Stimulated activated CD4-positive, alpha-beta T cell treated with anti-CD3 and anti-CD28 coated beads, TNF-alpha, amount 100 ng/mL, for 24 hours (primary cell): Measurements from ENCODE around the gene STX1B.
"Not testable (repeated sequence)": the region's sequence is repeated elsewhere in the genome, so short reads cannot be mapped to it uniquely, and the experiment has no call there.

Experiments used
- DNase-seq, 3 experiments: peaks; one replicate each; pipeline ENCODE4 v3.0.0-alpha.2; 2020; ENCODE audit warnings: low read depth in 3 of 3

The STX1B gene

DNA sequence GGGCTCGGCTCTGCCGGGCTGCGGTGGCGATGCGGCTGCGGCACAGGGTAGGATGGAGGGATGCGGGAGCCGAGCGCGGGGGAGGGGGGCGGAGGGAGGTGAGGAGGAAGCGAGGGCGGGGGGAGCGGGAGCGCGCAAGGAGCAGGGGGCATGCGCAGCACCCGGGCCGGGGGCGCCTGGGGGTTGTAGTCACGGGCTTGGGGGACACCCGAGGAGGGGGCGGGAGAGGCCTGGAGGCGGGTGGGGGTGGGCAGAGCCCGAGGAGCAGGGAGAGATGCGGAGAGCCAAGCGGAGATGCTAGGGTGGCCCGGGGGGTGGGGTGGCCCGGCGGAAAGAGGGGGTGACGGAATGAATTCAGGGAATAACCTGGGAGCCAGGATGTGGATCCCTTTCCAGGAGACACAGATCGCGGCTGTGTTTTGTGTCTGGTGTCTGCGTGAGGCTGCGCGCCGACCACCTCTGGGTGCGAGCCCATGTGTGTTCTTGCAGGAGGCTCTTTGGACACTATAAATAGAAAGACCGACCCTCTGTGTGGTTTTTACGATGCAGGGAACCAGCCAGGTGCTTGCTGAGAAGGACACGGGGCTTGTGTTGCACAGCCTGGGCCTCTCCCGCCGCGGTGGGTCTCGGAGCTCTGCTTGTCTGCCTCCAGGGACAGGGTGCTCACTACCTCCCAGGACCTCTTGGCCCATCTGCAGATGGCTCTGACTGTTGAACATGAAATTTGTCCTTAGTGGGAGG is at the start of gene STX1B:
TSS of gene STX1B (minus strand) at position 54 of the 741 bp plus-strand sequence. CDS start 242 bp downstream, outside the sequence.
- peak; percentile 10 to 50 (median 28) for DNase-seq

DNA sequence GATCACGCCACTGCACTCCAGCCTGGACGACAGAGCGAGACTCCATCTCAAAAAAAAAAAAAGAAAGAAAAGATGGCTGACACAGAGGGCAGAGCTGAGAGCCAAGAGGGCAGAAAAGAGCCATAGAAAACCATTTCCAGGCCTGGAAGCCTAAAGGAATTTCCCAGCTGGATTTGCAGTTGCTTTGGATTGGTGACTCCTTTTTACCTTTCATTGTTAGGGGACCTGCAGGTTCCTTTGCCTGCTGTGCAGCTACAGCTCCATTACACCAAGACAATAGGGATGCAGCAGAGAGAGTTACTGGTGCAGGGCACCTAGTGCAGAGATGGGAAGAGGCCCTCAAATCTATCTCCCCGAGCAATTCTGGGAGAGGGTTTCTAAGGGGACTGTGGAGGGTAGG is 45.2 kb upstream of the STX1B start:
- DNase-seq, result no peak

GRCh38 chr16:31052114-31052513 is 41.7 kb upstream of the STX1B start:
- DNase-seq, result no peak

DNA sequence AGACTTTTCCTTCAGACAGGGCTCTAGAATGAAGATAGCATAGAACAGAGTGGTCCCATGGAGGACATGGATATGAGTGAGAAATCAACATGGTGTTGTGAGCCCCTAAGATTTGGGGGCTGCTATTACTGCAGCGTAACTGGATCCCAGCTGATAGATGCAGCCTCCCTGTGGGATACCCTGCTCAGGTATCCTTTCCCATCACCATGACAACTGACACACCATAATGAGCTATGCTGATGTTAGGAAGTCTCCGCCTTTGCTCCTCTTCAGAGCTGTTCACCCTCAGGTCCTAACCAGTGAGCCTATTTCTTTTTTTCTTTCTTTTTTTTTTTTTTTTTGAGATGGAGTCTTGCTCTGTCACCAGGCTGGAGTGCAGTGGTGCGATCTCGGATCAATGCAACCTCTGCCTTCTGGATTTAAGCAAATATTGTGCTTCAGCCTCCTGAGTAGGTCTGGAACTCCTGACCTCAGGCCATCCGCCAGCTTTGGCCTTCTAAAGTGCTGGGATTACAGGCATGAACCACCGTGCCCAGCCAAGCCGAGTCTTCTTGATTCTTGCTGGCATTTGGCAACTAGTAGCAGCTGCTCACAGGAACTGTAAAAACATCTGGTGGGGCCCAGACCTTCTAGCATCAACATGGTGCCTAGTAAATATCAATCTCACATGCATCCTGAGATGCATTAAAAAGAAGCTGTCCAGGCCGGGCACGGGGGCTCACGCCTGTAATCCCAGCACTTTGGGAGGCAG is 40.0 kb upstream of the STX1B start:
- no peak for DNase-seq

DNA sequence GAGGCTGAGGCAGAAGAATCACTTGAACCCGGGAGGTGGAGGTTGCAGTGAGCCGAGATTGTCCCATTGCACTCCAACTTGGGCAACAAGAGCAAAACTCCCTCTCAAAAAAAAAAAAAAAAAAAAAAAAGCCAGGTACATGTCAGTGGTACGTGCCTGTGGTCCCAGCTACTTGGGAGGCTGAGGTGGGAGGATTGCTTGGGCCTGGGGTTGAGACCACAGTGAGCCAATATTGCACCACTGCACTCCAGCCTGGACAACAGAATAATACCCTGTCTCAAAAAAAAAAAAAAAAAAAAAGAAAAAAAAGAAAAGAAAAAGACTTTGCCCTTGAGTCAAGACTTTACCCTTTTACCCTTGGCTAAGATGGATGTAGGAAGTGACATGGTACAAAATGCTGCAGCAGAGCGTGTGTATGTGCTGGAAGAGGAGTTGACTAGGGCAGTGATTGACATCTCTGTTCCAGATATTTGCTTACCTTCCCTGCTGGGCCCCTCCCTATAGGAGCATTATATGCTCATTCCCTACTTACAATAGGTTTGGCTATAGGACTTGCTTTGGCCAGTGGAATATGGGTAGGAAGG is 33.6 kb upstream of the STX1B start:
- no peak for DNase-seq

DNA sequence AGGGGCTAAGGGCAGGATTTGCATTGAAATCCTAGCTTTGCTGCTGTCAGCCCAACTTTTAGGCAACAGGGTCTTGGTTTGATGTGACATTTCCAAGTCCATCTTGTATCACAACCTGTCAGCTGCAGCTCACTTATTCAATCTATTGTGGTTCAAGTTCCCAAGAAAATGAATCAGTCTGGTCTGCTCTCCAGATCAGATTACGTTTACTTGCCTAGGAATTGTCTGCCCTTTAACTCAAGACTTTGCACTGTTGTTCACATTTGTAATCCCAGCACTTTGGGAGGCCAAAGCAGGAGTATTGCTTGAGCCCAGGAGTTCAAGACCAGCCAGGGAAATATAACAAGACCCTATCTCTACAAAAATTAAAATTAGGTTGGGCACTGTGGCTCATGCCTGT is 32.9 kb upstream of the STX1B start:
- no peak for DNase-seq

GRCh38 chr16:31042866-31043265 is 32.4 kb upstream of the STX1B start:
- no peak for DNase-seq

GRCh38 chr16:31038993-31039392 is 28.6 kb upstream of the STX1B start:
- DNase-seq, result no peak

DNA sequence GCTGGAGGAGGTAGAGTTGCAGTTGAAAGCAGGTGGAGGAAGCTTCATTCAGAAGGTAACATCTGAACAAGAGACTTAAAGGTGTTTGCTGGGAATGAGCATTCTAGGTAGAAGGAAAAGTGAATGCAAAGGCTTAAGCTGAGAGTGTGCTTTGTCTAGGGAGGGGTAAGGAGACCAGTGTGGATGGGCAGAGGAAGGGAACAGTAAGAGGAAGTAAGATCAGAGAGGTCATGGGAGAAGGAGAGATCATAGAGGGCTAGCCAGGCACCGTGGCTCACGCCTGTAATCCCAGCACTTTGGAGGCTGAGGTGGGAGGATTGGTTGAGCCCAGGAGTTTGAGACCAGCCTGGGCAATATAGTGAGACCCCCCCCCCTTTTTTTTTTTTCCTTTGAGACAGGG is 26.3 kb upstream of the STX1B start:
- DNase-seq, result no peak

DNA sequence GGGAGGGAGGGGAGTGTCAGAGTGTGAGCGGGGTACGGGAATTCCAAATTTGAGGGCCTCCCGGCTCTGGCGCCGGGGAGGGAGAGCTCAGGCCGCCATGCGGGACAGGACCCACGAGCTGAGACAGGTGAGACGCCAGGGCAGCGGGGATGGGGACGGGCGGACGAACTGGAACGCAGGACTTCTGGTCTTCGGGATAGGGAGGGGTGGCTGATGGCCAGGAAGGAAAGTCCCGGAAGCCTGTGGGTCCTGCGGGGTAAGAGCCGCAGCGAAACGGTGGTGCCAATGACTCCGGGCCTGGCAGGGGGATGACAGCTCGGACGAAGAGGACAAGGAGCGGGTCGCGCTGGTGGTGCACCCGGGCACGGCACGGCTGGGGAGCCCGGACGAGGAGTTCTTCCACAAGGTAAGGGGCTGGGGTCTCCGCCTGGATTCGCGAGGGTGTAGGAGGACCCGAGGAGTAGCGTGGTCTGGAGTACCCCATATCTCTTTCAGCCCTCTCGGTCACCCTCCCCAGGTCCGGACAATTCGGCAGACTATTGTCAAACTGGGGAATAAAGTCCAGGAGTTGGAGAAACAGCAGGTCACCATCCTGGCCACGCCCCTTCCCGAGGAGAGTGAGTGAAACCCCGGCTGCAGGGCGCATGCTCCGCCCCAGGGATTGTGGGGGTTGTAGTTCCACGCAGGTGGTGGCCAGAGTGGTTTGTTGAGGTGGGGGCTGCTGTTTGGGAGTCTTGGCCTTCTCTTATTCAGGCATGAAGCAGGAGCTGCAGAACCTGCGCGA is 23.5 kb upstream of the STX1B start:
- DNase-seq, result peak; percentile 77 to 84 (median 82)

GRCh38 chr16:31032736-31033708 is 22.6 kb upstream of the STX1B start, which contains the start of gene STX4:
Gene STX4 (plus strand): TSS chr16:31033558. CDS start chr16:31033806, 248 bp downstream.
- DNase-seq, result peak; percentile 93 to 98 (median 96)

DNA sequence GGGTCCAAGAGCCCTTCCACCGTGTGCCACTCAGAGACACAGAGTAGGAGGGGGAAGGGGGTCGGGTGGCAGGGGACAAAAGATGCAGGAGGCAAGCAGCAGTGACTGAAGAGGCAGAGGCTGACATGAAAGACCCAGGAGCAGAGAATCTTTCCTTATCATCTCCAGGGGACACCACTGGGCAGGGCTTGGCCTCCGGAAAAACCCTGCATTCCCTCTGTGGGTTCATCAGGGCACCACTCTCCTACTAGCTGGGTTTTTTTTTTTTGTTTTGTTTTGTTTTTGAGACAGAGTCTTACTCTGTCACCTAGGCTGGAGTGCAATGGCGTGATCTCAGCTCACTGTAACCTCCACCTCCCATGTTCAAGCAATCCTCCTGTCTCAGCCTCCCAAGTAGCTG is 20.8 kb upstream of the STX1B start:
- no peak for DNase-seq

DNA sequence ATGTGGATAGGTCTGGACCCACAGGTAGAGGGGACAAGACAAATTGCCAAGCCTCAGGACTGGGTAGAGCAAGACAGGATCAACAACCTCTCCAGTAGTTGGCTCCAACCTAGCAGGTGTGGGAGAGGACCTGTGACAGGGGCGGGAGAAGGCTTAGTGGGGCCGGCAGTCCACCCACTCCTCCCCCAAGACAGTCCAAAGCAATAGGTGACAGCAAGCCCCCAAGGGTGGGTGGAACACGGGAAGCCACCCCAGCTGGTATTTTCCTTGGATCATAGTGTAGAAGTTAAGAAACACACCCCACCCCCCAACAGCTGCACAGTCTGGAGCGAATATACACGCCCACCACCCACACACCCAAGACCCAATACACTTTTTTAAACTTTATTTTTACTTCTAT is 18.8 kb upstream of the STX1B start:
- DNase-seq, result no peak

DNA sequence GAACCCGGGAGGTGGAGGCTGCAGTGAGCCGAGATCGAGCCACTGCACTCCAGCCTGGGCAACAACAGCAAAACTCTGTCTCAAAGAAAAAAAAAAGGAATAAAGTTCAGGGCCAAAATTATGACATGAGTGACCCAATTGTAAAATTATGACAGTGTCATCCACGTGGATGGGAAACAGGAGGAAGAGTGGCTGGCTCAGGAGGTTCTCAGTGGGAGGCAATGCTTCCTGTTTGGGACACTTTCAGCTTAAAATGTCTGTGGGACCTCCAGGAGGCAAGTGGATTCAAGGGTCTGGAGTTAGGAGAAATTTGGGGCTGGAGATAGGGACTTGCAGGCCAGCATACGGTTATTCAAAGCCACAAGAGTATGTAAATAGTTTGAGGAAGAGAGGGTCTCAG is 14.9 kb upstream of the STX1B start:
- DNase-seq, result no peak

DNA sequence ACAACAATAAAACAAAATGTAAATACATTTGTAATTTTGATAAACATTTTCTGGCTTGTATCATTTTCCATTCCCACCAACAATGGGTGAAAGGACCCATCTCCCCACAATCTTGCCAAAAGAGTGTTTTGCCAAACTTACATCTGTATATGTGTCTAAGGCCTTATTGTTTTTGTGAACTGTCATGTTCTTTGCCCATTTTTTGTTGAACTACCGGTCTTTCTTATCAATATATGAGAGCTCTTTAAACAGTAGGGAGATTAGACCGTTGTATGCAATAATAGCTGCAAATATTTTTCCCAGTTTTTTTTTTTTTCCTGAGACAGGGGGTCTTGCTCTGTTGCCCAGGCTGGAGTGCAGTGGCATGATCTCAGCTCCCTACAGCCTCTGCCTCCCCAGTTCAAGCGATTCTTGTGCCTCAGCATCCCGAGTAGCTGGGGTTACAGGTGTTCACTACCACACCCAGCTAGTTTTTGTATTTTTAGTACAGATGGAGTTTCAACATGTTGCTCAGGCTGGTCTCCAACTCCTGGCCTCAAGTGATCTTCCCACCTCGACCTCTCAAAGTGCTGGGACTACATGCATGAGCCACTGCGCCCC is 13.3 kb upstream of the STX1B start:
- no peak for DNase-seq

DNA sequence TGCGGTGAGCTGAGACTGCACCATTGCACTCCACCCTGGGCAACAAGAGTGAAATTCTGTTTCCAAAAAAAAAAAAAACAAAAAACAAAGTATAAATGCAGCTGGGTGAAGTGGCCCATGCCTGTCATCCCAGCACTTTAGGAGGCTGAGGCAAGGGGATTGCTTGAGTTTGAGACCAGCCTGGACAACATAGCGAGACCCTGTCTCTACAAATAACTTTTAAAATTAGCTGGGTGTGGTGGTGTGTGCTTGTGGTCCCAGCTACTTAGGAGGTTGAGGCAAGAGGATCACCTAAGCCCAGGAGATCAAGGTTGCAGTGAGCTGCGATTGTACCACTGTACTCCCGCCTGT is 12.8 kb upstream of the STX1B start:
- DNase-seq, result no peak

- no peak for DNase-seq
Measured at GRCh38 chr16:31022544-31023251, 12.3 kb upstream of the STX1B start.

- DNase-seq, result no peak
Measured at GRCh38 chr16:31020536-31020935, 10.1 kb upstream of the STX1B start.

GRCh38 chr16:31017756-31018155 is 7.3 kb upstream of the STX1B start:
- not testable (repeated sequence) for DNase-seq

DNA sequence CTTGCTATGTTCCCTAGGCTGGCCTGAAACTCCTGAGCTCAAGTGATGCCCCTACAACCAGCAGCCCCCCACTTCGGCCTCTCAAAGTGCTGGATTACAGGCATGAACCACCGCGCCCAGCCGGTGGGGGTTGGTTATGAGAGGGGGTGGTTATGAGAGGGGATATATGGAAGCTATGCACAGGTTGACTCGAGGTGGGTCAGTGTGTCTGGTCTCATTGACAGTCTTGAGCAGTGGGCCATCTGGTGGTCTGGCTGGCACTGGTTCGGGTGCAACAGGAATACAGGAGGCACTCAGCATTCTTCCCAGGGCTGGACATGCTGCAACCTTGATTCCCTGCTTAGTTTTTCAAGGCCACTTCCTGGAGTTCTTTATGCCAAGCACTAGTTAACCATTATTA is 5.6 kb upstream of the STX1B start:
- no peak for DNase-seq
